Medulla oblongata (tissue), 1 donor: ENCODE results near the gene SLCO4A1.

Source experiments
- DNase-seq: peaks from one replicate; pipeline ENCODE4 v3.0.0-alpha.2; 2015; ENCODE audit errors: extremely low spot score

The SLCO4A1 gene

DNA sequence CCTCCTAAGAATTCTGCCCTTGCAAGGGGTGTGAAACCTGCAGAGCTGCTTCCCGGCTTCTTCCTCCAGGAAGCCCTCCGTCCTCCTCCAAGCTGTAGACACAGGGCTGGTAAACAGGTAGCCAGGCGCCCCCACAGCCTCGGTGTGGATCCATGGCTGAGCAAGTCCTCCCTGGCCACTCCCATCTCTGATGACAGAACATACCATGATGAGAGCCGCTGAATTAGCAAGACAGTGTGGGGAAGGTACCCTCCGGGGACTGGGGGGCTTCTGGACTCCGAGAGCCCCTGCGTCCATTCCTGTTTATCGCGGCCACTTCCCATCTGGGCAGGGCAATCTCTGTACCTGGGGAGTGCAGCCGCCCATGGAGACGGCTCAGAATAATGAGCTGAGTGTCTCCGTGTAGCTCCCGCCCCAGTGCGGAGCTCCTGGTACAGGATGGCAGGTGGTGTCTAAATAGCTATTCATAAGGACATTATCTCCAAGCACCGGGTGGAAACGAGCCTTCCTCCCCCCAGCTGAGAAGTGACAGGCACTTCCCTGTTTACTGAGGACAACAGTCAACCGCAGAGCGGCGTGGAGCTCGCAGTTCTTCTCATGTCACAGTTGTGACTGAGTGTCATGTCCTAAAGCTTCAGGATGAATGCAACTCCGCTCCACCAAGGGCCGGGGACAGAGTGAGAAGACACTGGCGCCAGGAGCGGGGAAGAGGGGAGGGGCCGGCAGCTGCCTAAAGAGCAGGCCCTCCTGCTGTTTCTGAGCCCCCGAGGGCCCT, 43.7 kb downstream of the SLCO4A1 start:
- peak; percentile 74 for DNase-seq

DNA sequence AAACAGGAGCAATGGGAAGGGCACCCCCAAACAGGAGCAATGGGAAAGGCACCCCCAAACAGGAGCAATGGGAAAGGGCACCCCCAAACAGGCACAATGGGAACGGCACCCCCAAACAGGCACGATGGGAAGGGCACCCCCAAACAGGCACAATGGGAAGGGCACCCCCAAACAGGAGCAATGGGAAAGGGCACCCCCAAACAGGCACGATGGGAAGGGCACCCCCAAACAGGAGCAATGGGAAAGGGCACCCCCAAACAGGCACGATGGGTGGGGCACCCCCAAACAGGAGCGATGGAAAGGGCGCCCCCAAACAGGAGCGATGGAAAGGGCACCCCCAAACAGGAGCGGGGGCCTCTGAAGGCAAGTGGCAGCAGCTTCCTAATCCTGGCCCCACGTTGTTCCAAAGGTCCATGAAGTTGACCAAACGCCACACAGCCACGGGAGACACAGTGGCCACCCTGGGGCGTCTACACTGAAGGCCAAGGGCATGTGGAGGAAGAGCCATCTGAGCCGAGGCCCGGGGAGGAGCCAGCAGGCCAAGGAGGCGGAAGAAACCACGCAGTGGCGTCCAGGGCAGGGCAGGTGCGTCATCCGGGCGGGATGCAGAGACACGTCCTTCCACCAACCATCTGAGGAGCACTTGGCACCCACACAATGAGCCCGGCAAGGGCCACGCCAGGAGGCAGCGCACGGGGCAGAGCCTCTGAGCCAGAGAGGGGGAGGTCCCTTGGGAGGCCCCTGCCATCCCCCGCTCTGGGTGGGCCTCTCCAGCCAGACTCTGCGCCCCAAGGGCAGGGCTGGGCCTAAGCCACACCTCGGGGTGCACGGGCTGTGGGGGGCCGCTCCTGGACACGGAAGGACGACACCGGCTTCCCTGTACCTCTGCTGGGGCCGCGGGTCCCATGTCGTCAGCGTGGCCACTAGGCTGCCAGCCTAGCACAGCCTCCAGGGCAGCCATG, 44.8 kb downstream of the SLCO4A1 start:
- DNase-seq: no peak

DNA sequence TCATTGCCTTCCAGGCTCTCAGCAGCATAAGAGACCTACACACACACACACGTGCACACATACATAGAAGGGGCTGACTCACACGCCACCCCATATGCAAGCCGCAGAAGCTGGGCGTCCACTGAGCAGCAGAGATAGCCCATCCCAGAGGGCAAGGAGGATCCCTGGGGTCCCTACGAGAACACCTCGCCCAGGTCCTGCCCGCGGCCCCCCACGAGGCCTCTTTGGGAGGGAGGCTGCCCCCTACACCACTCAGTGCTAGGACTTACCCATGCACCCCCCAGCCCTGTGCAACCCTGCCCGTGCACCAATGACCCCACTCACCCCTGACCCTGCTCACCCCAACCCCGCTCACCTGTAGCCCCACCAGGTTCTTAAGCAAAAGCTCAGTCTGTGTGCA, 45.8 kb downstream of the SLCO4A1 start:
- DNase-seq: no peak

DNA sequence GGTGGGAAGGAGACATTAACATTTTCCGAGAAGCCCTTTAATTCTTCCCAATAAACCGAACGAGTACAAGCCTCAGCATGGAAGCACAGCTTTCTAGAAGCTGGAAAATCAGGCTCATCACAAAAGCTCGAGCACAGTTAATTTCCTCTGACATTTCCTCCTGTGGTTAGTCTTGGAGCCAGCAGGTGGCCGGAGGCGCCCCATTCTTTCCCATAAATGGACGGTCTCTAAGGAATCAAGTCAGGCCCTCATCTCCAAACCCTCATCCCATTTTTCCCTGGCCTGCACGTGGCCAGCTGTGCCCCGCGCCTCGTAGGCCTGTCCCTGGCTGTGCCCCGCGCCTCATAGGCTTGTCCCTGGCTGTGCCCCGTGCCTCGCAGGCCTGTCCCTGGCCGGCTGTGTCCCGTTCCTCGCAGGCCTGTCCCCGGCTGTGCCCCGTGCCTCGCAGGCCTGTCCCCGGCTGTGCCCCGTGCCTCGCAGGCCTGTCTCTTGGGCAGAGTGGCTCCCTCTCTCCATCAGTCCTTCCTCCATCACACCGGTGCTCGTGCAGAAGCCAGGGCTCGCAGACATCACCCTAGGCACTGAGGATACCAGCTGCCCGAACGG, 46.7 kb downstream of the SLCO4A1 start:
- DNase-seq: no peak

DNA sequence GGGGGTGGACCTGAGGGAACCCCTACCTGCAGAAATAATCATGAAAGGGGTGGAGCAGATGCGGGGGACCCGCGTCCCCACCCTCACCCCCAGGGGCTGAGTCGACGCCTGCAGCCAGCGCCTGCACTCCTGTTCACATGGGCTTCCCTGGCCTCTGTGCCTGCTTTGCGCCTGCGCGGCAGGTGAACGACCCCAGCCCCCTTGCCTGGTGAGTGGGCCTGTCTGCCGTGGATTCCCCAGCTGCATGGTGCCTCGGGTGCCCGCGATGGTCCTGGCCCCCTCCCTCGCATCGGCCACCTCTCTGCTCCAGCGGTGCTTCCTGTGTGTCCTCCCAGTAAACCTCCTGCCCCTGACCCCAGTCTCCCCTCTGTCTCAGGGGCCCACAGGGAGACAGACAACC, 47.6 kb downstream of the SLCO4A1 start:
- DNase-seq: no peak

DNA sequence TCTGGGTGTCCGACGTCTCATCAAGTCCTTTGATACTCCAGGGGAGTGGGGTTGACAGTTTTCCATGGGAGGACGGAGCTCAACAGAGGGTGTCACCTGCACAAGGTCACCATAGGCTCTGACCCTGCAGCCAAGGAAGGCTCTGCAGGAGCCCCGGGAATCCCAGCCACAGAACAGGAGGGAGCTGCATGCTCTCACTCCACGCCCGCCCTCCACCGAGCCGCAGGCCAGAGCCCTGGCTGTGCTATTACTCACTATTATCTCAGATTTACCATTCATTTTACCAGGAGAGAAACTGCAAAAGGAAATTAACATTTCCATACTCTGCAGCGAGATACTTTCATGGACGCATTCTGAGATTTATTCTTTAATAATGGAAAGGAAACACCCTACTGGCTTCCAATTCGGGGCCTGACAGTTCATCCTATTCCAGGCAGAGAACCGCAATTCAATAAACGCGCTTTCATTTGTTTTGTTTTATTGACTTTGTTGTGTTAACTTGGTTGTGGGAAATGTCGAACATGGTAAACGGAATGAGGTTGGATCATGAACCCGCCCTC, 48.0 kb downstream of the SLCO4A1 start:
- DNase-seq: no peak

DNA sequence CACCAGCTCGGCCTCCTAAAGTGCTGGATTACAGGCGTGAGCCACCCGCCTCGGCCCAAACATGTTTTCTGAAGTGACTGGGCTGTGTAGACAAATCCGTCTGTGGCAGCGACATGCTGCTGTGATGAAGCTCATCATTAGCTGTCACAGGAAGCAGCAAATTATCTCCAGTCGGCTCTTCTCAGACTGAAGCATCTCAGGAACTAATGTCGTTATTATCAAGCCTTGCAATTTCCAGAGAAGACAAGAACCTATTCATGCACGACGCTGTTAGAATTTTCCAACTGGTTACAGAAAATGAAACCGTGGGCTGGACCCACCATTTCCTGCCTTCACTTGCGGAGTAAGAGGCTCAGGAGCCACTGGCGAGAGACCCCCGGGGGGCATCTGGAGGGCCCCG, 49.2 kb downstream of the SLCO4A1 start:
- DNase-seq: no peak

DNA sequence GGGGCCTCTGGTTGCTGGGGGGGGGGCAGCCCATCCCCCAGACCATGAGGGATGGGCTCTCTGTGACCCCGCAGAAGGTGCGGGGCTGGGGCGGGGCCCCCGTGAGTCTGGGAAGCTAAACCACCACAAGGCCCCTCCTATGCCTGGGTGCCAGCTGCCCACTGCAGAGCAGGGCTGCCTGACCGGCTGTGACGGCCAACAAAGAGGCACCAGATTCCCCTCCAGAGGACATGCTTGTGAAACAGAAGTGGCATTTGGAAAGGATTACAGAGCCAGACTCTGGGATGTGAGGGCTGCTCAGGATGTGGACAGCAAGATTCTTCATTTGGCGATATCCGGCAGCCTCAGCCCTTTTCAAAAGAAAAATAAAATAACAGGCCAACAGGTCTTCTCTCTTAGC, 49.9 kb downstream of the SLCO4A1 start:
- peak; percentile 52 for DNase-seq

DNA sequence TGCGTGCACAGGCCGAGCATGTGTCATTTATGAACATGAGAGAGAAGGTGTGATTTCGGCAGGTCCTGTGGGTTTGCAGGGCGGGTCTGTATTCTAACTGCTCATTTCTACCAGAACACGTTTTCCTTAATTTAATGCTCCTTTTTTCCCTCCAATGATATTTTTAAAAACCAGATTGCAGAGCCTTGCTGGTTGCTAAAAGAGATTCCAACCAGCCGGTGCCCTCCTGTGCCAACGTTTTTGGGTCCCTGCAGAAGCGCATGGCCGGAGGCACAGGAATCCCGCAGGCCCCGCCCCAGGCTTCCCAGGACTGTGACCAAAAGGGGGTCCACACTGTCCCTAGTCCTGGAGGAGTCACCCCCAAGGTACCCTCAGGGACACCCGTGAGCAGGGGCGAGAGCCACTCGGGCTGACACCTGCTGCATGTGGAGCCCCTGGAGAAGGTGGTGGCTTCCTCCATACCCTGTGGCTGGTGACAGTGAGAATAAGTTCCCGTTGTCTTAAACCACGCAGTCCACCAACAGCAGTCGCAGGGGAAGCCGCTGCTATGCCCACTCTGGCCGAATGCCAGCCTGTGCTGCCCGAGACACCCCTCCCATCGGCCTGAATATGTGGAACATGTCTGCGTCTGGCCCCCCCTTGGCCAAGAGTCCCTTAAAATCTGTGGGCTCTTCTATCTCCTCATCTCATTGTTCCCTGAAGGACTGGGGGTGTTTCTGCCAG, 50.7 kb downstream of the SLCO4A1 start:
- DNase-seq: no peak

DNA sequence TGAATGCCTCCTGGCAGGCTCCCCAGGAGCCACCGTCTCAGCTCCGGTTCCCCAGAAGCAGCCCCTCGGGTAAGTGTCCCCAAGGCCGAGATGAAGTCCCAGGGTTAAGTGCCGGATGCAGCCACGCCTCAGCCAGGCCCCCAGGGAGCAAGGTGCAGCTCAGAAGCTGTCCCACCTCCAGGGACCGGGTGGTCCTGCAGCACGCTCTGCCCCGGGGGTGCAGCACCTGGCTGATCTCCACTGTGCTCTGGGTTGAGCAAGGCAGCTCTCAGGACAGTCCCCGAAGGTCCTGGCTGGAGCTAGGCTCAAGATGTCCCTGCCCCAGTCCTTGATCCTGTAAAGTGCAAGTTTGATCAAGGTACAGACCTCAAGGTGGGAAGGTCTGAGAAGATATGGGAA, 51.2 kb downstream of the SLCO4A1 start:
- no peak for DNase-seq

DNA sequence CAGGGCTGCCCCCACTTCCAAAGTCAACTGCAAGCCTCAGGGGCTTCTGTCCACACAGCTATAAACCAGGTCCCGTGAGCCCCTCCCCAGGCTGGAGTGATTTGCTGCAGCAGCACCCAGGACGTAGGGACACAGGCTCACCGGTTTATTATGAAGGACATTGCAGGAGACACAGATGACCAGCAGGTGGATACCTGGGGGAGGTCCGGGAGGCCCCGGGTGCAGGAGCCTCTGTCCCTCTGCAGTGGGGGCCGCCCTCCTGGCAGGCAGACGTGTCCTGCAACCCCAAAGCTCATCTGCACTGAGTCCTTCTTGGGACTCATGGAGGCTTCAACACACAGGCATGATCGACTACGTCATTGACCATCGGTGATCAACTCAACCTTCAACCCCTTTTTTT, 51.8 kb downstream of the SLCO4A1 start:
- no peak for DNase-seq

DNA sequence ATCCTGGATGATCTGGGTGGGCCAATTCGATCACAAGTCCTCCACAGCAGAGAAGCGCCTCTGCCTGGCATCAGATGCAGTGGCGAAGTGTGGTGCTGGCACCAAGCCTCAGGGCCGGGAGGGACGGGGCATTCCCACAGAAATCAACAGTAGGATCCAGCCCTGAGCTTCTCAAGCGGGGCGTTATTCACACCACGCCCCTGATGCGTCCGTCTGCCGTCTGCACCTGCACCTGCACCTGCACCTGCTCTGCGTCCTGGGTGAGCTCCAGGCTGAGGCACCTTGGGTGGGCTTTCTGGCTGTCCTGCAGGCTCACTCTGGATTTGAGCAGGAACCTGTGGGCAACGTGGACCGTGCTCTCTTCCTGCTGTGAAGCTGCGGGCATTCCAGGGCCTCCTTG, 52.6 kb downstream of the SLCO4A1 start:
- DNase-seq: no peak

DNA sequence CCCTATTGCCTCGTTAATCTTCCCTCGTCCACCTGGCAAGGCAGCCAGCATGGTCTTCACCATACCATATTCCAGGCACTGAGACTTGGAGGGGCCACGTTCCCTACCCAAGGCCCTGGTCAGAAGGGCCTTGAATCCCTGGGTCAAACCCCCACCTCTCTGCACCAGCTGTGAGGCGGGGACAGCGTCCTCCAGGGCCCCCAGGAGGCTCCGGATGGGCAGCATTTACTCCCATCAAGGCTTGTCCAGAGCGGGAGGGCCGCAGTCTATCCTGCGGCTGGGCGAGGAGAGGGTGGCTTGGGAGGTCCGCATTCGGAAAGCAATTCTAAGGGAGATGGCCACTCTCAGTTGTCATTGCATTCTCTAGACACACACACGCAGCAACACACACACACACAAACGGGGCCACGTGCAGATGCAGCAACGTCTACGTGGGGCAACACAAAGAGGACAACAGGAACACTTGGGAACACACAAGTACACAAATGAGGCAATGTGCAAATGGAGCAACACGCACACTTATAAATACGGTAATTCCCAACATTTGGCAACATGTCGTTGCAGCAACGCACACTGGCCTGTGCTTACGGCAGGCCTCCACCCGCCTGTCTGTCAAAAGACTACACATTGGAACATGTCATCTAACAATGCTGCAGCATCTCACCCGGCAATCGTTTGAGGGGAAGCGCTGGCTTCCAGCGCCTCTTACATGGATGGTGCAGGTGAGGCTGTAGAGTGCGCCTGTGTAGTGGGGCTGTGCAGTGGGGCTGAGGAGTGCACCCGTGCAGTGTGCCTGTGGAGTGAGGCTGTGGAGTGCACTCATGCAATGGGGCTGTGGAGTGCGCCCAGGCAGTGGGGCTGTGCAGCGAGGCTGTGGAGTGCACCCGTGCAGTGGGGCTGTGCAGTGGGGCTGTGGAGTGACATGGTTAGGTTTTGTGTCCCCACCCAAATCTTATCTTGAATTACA, 53.4 kb downstream of the SLCO4A1 start:
- DNase-seq: no peak

DNA sequence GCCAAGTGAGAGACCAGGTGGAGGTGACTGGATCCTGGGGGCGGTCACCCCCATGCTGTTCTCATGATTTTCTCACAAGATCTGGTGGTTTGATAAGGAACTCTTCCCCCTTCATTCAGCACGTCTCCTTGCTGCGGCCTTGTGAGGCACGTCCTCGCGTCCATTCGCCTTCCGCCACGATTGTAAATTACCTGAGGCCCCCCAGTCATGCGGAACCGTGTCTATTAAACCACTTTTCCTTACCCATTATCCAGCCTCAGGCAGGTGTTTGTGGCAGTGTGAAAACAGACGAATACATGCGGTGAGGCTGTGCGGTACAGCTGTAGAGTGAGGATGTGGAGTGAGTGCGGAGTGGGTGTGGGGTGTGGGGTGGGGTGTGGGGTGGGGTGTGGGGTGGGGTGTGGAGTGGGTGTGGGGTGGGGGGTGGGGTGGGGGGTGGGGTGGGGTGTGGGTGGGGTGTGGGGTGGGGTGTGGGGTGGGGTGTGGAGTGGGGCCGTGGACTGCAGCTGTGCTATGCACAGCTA, 54.2 kb downstream of the SLCO4A1 start:
- DNase-seq: no peak

DNA sequence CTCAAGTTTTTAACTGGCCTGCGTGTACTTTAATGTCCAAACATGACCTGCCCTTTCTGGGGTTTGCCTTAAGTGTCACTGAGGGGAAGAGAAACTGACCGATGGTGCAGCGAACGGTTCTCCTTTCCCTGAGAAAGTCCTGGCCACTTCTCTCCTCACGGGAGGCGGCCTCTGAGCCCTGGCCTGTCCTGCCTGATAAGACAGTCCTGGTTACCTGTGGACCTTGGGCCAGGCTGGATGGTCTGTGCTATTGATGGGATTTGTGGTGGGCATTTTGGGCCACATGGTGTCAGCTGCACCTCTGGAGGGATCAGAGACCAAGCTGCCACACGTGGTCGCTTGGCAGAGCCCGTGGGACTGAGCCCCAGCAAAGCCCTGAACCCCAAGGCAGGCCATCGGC, 54.7 kb downstream of the SLCO4A1 start:
- peak; percentile 23 for DNase-seq

DNA sequence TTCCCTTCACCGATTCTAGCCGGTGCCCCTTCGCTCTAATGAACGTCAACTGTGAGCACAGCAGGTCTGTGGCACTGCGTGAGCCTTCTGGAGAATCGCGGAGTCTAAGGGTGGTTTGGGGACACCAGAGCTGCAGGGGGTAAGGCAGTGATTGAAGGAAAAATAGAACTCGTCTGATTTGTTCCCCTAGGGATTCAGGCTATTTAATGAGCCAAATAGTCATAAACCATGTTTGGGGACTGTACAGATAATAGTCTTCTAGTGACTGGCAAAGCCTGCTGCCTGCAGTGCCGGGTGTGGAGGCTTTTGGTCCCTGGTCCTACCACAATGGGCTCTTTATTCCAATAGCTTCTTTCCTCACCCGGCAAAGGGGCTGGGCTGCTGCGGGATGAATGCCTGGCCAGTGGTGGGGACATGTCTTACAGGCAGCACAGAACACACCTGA, 55.2 kb downstream of the SLCO4A1 start:
- peak; percentile 86 for DNase-seq

DNA sequence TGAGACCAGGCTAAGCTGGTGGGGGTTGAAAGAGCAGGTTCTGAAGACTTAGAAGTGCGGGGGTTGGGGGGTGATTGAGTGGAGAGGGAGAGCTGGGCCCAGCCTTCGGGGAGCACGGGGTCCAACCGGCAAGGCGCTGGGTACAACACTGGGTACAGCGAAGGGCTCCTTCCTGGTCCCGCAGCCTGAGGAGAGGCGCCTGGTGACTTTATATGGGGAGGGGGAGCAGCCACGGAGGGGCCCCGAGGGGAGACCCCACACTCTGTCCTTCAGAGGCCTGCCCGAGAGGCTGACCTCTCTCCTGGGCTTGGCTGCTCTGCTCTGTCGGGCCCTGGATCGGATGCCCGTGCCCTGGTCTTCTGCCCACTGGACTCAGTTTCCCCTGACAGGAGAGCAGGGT, 55.9 kb downstream of the SLCO4A1 start:
- DNase-seq: no peak

DNA sequence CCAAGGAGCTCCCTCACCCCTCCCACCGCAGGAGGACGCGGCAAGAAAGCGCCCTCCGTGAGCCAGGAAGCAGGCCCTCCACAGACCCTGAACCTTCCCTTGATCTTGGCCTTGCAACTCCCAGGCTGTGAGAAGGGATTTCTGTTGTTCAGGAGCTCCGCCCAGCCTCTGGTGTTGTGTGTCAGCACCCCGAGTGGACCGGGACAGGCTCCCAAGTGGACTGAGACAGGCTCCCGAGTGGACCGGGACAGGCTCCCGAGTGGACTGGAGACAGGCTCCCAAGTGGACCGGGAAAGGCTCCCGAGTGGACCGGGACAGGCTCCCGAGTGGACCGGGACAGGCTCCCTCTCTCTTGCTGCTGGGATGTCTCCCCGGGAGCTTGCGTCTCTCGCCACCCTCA, 57.0 kb downstream of the SLCO4A1 start:
- DNase-seq: no peak

DNA sequence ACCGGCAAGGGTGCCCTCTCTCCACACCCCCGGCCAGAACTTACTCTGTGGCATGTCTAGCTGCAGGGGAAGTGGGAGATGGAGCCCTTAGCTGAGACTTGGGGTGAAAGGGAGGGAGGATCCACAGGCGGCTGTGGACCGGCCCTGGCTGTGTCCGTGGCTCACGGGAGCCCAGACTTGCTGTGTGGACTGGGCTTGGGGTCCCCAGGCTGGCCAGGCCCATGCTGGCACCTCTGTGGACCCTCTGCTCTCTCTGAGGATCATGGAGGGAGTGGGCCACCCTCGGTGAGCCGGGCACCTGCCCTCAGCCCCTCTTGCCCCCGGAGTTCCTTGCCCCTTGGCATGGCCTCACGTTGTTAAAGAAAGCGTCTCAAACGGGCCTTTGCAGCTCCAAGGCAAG, 57.4 kb downstream of the SLCO4A1 start:
- no peak for DNase-seq
